Fibroblast of peridontal ligament (primary cell): Measurements from ENCODE around the gene NAA80.
A peak's percentile ranks its signal among the peaks of the same experiment; 100 is the strongest.

ENCODE experiments used
- DNase-seq: peaks from one replicate; pipeline ENCODE4 v3.0.0-alpha.2; 2010; ENCODE audit errors: extremely low read depth

The NAA80 gene

DNA sequence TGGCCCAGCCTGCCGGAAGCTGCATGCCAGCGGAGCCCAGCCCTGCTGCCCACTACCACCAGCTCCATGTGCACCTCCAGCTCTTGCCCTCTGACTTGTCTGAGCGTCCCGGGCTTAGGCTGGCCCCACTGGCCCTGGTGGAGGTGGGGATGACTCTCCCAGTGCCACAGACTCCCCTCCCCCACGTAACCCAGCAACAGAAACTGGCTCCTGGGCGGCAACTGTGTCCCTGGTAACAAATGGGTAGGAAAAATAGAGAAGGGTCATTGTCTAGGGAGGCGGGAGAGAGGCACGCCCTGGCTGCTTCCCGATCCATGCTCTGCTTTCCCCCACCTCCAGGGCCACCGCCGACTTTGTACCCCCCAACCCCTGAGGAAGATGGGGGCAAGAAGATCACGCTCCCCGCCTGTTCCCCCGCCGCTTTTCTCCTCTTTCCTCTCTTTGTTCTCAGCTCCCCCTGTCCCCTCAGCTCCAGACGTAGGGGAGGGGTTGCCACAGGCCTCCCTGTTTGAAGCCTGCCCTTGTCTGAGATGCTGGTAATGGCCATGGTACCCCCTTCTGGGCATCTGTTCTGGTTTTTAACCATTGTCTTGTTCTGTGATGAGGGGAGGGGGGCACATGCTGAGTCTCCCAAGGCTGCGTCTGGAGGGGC lies 41.0 kb downstream of the NAA80 start:
- no peak for DNase-seq

- no peak for DNase-seq
These were observed 42.0 kb downstream of the NAA80 start for GRCh38 chr3:50256978-50257890.

GRCh38 chr3:50255251-50255615 lies 44.0 kb downstream of the NAA80 start:
- DNase-seq: no peak

GRCh38 chr3:50254577-50255250 lies 44.5 kb downstream of the NAA80 start:
- DNase-seq: no peak

DNA sequence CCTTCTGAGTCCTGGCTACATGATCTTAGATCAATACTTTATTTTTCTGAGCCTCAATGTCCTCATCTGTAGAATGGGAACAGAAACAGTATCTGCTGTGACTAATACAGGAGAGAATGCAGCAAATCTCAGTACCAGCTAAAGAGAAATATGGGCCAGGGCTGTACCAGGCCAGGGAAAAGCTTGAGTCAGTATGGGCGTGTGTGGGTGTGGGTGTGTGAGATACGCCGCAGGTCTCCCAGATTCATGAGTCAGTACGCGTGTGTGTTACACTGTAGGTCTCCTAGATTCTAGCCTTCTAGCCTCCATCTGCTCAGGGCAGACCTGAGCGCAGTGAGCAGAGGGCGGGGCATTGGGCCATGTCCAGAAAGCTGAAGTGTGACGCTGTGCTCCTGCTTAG lies 48.0 kb downstream of the NAA80 start:
- peak; percentile 73 for DNase-seq

DNA sequence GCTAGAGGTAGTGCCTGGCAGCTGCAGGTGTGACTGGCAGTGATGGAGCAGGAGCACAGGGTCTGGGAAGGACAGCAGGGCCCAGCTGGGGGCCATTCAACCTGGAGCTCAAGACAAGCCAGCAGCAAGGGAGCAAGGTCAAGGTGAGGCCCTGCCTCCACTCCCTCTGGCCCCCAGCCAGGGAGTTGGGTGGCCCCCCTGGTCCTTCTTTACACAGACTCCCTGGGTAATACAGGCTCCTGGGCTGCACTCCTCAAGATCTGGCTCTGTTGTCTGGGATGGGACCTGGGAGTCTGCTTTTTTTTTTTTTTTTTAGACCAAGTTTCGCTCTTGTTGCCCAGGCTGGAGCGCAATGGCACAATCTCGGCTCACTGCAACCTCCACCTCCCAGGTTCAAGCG lies 48.7 kb downstream of the NAA80 start:
- DNase-seq: no peak

DNA sequence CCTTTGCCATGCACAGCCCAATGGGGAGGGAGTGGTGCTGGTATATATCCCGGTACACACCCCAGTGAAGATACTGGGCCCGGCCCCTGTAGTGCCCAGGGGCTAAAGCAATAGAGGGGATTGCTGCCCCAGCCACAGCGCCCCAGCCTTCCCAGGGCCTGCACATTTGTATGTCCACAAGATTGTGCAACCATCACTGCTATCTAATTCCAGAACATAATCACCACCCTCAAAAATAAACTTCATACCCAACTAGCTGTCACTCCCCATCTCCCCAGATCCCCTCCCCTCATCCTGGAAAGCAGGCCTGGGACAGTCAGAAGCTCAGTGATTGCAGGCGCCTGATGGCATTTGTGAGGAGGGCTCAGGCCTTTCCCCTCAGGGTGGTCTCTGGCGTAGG lies 49.7 kb downstream of the NAA80 start:
- DNase-seq: no peak

DNA sequence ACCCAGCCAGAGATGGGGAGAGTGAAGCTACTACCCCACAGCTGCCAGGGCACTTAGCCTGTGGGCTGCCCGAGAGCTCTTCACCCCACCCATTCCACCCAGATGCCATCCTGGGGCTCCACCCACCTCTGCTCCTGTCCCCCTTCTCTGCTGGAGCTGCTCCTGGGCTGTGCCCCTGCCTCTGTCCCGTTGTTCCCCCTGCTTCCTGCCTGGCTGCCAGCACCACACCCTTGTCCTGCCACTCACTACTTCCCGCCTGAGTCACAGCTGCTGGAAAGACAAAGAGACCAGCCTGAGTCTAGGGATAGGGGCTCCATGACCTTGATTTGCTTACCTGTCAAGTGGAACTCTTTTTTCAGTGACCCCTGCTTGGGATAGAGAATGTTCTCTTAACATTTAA lies 50.8 kb downstream of the NAA80 start:
- DNase-seq: no peak

- DNase-seq: peak; percentile 88
These were observed 52.7 kb downstream of the NAA80 start for GRCh38 chr3:50246517-50246954.
